Measurements from ENCODE around the gene COL12A1. TPM values are rescaled to one million over a fixed set of nuclear protein-coding genes. Genes with fewer than 3 reads are reported as not detected.

COL12A1 gene
- total and polyA plus RNA-seq, 9 of the 15 experiments (the other 6 are each of a cell fraction or from before 2014, with no cell fraction given) = 0.11 TPM; not detected in 8

- TF ChIP-seq MEF2D (tag; conservative IDR thresholded peaks at IDR 0.05; ENCODE audit: low read depth) = no peak
- TF ChIP-seq, protein P1, sequence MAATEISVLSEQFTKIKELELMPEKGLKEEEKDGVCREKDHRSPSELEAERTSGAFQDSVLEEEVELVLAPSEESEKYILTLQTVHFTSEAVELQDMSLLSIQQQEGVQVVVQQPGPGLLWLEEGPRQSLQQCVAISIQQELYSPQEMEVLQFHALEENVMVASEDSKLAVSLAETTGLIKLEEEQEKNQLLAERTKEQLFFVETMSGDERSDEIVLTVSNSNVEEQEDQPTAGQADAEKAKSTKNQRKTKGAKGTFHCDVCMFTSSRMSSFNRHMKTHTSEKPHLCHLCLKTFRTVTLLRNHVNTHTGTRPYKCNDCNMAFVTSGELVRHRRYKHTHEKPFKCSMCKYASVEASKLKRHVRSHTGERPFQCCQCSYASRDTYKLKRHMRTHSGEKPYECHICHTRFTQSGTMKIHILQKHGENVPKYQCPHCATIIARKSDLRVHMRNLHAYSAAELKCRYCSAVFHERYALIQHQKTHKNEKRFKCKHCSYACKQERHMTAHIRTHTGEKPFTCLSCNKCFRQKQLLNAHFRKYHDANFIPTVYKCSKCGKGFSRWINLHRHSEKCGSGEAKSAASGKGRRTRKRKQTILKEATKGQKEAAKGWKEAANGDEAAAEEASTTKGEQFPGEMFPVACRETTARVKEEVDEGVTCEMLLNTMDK (IDR thresholded peaks at IDR 0.05; ENCODE audit: borderline replicate concordance, insufficient read depth, low read depth, low read length, poor library complexity, severe bottlenecking) = no peak
- no peak for TF ChIP-seq HDGF (IDR thresholded peaks at IDR 0.05)
- TF ChIP-seq SREBF2 (CRISPR knock-in tag; IDR thresholded peaks at IDR 0.05) = no peak
These were observed 140.3 kb downstream of the COL12A1 start (continued) for GRCh38 chr6:75065523-75065922.

DNA sequence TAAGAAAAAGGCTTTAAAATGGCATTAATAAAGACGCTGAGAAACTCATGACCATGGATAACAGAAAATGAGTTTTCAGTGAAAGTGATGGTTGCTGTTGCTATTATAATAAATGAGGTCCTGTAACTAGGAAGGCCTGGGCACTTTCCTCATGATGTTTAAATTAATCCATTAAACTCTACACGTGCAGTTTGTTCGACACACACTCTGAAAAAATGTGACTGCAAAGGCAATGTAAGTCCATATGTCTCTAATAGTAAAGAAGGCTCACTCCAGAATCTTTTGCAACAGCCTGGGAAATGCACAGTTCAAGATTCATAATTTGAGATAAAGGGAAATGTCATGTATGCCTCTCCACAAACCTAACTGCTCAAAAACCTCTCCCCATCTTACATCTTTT lies 153.4 kb downstream of the COL12A1 start:
- intact Hi-C loops (cut with micrococcal nuclease) = no loop called here
- no peak overlapping the region for H3K27ac ChIP-seq (ENCODE audit: extremely low read depth, low read depth, low read length)
- ATAC-seq (no peak), DNase-seq (ENCODE audit: extremely low read depth in 1 of 4, low spot score in 3 of 4) (no peak), FAIRE-seq (no peak)
- no peak overlapping the region for H3K4me2 ChIP-seq (ENCODE audit: insufficient read depth, low read length)
- no peaks in the 10 kb centered on the region for H3K9me3 ChIP-seq (replicated peaks; ENCODE audit: control insufficient read depth, insufficient read depth, low read depth, low read length)
- no peaks in the 10 kb centered on the region for H3K27me3 ChIP-seq (ENCODE audit: control insufficient read depth in 2 of 2, insufficient read depth in 2 of 2, low read length in 2 of 2)
- no peak overlapping the region for H2AFZ ChIP-seq (ENCODE audit: low read depth, low read length)
- no TSS peak for BruUV-seq (replicated peaks)
- no peaks in the 10 kb centered on the region for H3K36me3 ChIP-seq (ENCODE audit: control insufficient read depth, insufficient read depth, low read length)
- POLR2A ChIA-PET = no interaction called here
- H3K9me1 ChIP-seq (ENCODE audit: control insufficient read depth, insufficient read depth, low read length) = no peaks in the 10 kb centered on the region
- no peaks in the 10 kb centered on the region for H4K20me1 ChIP-seq (replicated peaks; ENCODE audit: control insufficient read depth, insufficient read depth, low read length)
- WGBS (ENCODE audit: insufficient coverage, low coverage, missing lambda C conversion rate) = 0% methylated on average over 3 of the region's 3 CpGs
- CTCF ChIA-PET (ENCODE audit: low intra/inter-chr PET ratio) = no interaction called here
- no peaks in the 10 kb centered on the region for H3K79me2 ChIP-seq (ENCODE audit: control insufficient read depth, insufficient read depth, low read length)
- no peaks in the 10 kb centered on the region for H3K4me1 ChIP-seq (replicated peaks in 1 of 2; ENCODE audit: control insufficient read depth in 2 of 2, insufficient read depth in 2 of 2, low read length in 2 of 2)
- no peak overlapping the region for H3K9ac ChIP-seq (ENCODE audit: insufficient read depth in 1 of 2, low read depth in 2 of 2, low read length in 2 of 2)
- in situ Hi-C loops (cut with MboI) = no loop called here
- no peak overlapping the region for H3K4me3 ChIP-seq
- TF ChIP-seq, protein P2, sequence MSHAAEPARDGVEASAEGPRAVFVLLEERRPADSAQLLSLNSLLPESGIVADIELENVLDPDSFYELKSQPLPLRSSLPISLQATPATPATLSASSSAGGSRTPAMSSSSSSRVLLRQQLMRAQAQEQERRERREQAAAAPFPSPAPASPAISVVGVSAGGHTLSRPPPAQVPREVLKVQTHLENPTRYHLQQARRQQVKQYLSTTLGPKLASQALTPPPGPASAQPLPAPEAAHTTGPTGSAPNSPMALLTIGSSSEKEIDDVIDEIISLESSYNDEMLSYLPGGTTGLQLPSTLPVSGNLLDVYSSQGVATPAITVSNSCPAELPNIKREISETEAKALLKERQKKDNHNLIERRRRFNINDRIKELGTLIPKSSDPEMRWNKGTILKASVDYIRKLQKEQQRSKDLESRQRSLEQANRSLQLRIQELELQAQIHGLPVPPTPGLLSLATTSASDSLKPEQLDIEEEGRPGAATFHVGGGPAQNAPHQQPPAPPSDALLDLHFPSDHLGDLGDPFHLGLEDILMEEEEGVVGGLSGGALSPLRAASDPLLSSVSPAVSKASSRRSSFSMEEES (CRISPR knock-in tag; IDR thresholded peaks at IDR 0.05) = no peak
- TF ChIP-seq TRIM28 (IDR thresholded peaks at IDR 0.05) (no peak), MYNN (IDR thresholded peaks at IDR 0.05) (no peak), MYNN (CRISPR knock-in tag; IDR thresholded peaks at IDR 0.05) (no peak), MTA3 (IDR thresholded peaks at IDR 0.05; ENCODE audit: borderline replicate concordance) (no peak), COPS2 (conservative IDR thresholded peaks at IDR 0.05) (no peak), NELFE (IDR thresholded peaks at IDR 0.05; ENCODE audit: insufficient read depth, insufficient read length) (no peak), HNRNPLL (IDR thresholded peaks at IDR 0.05; ENCODE audit: low read depth, low read length, poor library complexity, severe bottlenecking) (no peak), MCM3 (IDR thresholded peaks at IDR 0.05) (no peak), LCOR (CRISPR knock-in tag; IDR thresholded peaks at IDR 0.05) (no peak), MTF1 (CRISPR knock-in tag; IDR thresholded peaks at IDR 0.05; ENCODE audit: borderline replicate concordance) (no peak), SRSF1 (IDR thresholded peaks at IDR 0.05; ENCODE audit: low read depth, low read length) (no peak), ZNF324 (CRISPR knock-in tag; IDR thresholded peaks at IDR 0.05) (no peak), TCFL5 (CRISPR knock-in tag; conservative IDR thresholded peaks at IDR 0.05) (no peak), TBL1XR1 (IDR thresholded peaks at IDR 0.05; ENCODE audit: low read length in 2 of 2) (no peak), ZNF780A (CRISPR knock-in tag; IDR thresholded peaks at IDR 0.05) (no peak), THAP7 (CRISPR knock-in tag; IDR thresholded peaks at IDR 0.05) (no peak)

Measured in K562 (cell line).